ENCODE data around the gene FAM110C.

FAM110C gene

DNA sequence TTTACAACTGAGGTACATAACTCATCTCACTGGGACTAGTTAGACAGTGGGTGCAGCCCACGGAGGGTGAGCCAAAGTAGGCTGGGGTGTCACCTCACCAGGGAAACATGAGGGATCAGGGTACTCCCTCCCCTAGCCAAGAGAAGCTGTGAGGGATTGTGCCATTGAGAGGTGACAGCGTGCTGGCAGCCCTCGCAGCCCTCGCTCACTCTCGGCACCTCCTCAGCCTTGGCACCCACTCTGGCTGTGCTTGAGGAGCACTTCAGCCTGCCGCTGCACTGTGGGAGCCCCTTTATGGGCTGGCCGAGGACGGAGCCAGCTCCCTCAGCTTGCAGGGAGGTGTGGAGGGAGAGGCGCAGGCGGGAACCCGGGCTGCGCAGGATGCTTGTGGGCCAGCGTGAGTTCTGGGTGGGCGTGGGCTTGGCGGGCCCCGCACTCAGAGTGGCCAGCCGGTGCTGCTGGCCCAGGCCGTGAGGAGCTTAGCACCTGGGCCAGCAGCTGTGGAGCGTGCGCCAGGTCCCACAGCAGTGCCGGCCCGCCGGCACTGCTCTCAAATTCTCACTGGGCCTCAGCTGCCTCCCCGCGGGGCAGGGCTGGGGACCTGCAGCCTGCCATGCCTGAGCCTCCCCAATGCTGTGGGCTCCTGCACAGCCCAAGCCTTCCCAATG, 44.5 kb upstream of the FAM110C start:
- H3K27ac ChIP-seq (ENCODE audit: extremely low read depth, low read depth, low read length) = no peak overlapping the region
- H3K36me3 ChIP-seq (ENCODE audit: control insufficient read depth in 2 of 2, insufficient read depth in 1 of 2, low read length in 2 of 2) = no peaks in the 10 kb centered on the region
- TF ChIP-seq MZF1 (tag by site-specific recombination; IDR thresholded peaks at IDR 0.05; ENCODE audit: borderline replicate concordance) = no peak
- no peak for TF ChIP-seq ZNF555 (tag by site-specific recombination; conservative IDR thresholded peaks at IDR 0.05)
- no peak for TF ChIP-seq ZNF23 (tag by site-specific recombination; IDR thresholded peaks at IDR 0.05; ENCODE audit: borderline replicate concordance)
- TF ChIP-seq KLF9 (tag by site-specific recombination; IDR thresholded peaks at IDR 0.05; ENCODE audit: low read depth) = no peak
- no peaks in the 10 kb centered on the region for H3K4me1 ChIP-seq (ENCODE audit: control insufficient read depth, insufficient read depth, low read length)
- no peaks in the 10 kb centered on the region for H3K9me3 ChIP-seq (ENCODE audit: control insufficient read depth, insufficient read depth, low read depth, low read length)
- no peak overlapping the region for H3K4me3 ChIP-seq (ENCODE audit: low read depth, low read length)
- POLR2A ChIA-PET = no interaction called here
- CTCF ChIA-PET = no interaction called here

DNA sequence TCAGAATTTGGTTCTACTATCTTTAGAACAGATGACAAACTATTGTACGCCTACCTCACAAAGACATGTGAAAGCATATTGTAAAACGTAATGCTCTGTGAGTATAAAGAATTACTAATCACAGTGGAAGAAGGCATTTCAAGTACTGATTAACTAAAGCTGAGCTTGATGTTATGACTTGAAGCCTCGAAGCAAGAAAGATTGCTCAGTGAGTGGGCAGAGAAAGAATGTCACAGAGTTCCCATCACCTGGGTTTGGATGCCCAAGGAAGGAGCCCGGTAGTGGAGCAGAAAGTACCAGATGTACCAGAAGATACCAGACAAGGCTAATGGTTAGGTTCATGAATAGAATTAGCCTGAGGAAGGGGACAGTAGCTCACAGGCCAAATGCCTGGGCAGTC, 39.5 kb upstream of the FAM110C start:
- H3K27ac ChIP-seq (ENCODE audit: extremely low read depth, low read depth, low read length) = no peak overlapping the region
- ChIA-PET CTCF (interaction anchor here (0.6 to 1.1 kb wide), 2 partner anchors 56 to 750 kb away, joined by 3 read pairs; no protein-coding TSS in a partner anchor), POLR2A (no interaction called here)
- TF ChIP-seq, protein P1, sequence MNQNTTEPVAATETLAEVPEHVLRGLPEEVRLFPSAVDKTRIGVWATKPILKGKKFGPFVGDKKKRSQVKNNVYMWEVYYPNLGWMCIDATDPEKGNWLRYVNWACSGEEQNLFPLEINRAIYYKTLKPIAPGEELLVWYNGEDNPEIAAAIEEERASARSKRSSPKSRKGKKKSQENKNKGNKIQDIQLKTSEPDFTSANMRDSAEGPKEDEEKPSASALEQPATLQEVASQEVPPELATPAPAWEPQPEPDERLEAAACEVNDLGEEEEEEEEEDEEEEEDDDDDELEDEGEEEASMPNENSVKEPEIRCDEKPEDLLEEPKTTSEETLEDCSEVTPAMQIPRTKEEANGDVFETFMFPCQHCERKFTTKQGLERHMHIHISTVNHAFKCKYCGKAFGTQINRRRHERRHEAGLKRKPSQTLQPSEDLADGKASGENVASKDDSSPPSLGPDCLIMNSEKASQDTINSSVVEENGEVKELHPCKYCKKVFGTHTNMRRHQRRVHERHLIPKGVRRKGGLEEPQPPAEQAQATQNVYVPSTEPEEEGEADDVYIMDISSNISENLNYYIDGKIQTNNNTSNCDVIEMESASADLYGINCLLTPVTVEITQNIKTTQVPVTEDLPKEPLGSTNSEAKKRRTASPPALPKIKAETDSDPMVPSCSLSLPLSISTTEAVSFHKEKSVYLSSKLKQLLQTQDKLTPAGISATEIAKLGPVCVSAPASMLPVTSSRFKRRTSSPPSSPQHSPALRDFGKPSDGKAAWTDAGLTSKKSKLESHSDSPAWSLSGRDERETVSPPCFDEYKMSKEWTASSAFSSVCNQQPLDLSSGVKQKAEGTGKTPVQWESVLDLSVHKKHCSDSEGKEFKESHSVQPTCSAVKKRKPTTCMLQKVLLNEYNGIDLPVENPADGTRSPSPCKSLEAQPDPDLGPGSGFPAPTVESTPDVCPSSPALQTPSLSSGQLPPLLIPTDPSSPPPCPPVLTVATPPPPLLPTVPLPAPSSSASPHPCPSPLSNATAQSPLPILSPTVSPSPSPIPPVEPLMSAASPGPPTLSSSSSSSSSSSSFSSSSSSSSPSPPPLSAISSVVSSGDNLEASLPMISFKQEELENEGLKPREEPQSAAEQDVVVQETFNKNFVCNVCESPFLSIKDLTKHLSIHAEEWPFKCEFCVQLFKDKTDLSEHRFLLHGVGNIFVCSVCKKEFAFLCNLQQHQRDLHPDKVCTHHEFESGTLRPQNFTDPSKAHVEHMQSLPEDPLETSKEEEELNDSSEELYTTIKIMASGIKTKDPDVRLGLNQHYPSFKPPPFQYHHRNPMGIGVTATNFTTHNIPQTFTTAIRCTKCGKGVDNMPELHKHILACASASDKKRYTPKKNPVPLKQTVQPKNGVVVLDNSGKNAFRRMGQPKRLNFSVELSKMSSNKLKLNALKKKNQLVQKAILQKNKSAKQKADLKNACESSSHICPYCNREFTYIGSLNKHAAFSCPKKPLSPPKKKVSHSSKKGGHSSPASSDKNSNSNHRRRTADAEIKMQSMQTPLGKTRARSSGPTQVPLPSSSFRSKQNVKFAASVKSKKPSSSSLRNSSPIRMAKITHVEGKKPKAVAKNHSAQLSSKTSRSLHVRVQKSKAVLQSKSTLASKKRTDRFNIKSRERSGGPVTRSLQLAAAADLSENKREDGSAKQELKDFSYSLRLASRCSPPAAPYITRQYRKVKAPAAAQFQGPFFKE (tag by site-specific recombination; IDR thresholded peaks at IDR 0.05; ENCODE audit: borderline replicate concordance) = no peak
- TF ChIP-seq ZNF677 (tag by site-specific recombination; IDR thresholded peaks at IDR 0.05) (no peak), ZNF549 (tag by site-specific recombination; IDR thresholded peaks at IDR 0.05) (no peak), ZNF239 (tag by site-specific recombination; IDR thresholded peaks at IDR 0.05) (no peak), ZBTB8A (tag by site-specific recombination; IDR thresholded peaks at IDR 0.05) (no peak), ZIC2 (tag by site-specific recombination; IDR thresholded peaks at IDR 0.05) (no peak), KLF10 (tag by site-specific recombination; IDR thresholded peaks at IDR 0.05) (no peak)
- TF ChIP-seq, protein P2, sequence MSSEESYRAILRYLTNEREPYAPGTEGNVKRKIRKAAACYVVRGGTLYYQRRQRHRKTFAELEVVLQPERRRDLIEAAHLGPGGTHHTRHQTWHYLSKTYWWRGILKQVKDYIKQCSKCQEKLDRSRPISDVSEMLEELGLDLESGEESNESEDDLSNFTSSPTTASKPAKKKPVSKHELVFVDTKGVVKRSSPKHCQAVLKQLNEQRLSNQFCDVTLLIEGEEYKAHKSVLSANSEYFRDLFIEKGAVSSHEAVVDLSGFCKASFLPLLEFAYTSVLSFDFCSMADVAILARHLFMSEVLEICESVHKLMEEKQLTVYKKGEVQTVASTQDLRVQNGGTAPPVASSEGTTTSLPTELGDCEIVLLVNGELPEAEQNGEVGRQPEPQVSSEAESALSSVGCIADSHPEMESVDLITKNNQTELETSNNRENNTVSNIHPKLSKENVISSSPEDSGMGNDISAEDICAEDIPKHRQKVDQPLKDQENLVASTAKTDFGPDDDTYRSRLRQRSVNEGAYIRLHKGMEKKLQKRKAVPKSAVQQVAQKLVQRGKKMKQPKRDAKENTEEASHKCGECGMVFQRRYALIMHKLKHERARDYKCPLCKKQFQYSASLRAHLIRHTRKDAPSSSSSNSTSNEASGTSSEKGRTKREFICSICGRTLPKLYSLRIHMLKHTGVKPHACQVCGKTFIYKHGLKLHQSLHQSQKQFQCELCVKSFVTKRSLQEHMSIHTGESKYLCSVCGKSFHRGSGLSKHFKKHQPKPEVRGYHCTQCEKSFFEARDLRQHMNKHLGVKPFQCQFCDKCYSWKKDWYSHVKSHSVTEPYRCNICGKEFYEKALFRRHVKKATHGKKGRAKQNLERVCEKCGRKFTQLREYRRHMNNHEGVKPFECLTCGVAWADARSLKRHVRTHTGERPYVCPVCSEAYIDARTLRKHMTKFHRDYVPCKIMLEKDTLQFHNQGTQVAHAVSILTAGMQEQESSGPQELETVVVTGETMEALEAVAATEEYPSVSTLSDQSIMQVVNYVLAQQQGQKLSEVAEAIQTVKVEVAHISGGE (tag by site-specific recombination; conservative IDR thresholded peaks at IDR 0.05; ENCODE audit: low read depth) = no peak
- TF ChIP-seq, protein P3, sequence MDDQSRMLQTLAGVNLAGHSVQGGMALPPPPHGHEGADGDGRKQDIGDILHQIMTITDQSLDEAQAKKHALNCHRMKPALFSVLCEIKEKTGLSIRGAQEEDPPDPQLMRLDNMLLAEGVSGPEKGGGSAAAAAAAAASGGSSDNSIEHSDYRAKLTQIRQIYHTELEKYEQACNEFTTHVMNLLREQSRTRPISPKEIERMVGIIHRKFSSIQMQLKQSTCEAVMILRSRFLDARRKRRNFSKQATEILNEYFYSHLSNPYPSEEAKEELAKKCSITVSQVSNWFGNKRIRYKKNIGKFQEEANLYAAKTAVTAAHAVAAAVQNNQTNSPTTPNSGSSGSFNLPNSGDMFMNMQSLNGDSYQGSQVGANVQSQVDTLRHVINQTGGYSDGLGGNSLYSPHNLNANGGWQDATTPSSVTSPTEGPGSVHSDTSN (CRISPR knock-in tag; IDR thresholded peaks at IDR 0.05) = no peak
- TF ChIP-seq, protein P4, sequence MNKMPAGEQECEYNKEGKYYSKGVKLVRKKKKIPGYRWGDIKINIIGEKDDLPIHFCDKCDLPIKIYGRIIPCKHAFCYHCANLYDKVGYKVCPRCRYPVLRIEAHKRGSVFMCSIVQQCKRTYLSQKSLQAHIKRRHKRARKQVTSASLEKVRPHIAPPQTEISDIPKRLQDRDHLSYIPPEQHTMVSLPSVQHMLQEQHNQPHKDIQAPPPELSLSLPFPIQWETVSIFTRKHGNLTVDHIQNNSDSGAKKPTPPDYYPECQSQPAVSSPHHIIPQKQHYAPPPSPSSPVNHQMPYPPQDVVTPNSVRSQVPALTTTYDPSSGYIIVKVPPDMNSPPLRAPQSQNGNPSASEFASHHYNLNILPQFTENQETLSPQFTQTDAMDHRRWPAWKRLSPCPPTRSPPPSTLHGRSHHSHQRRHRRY (tag by site-specific recombination; IDR thresholded peaks at IDR 0.05) = no peak
- H3K4me3 ChIP-seq (ENCODE audit: low read depth, low read length) = no peak overlapping the region
- H3K4me1 ChIP-seq (ENCODE audit: control insufficient read depth, insufficient read depth, low read length) = no peaks in the 10 kb centered on the region
- no peaks in the 10 kb centered on the region for H3K36me3 ChIP-seq (ENCODE audit: control insufficient read depth in 2 of 2, insufficient read depth in 1 of 2, low read length in 2 of 2)
- H3K9me3 ChIP-seq (ENCODE audit: control insufficient read depth, insufficient read depth, low read depth, low read length) = no peaks in the 10 kb centered on the region
